Measurements from ENCODE around the gene GPATCH1. TPM values are rescaled to one million over a fixed set of nuclear protein-coding genes. Genes with fewer than 3 reads are reported as not detected.
"Not testable (repeated sequence)": the region's sequence is repeated elsewhere in the genome, so short reads cannot be mapped to it uniquely, and the experiment has no call there.

The GPATCH1 gene
- total and polyA plus RNA-seq, 2 of the 13 experiments (the other 11 are each of a cell fraction or from before 2014, with no cell fraction given), result 6.8 to 6.9 TPM

DNA sequence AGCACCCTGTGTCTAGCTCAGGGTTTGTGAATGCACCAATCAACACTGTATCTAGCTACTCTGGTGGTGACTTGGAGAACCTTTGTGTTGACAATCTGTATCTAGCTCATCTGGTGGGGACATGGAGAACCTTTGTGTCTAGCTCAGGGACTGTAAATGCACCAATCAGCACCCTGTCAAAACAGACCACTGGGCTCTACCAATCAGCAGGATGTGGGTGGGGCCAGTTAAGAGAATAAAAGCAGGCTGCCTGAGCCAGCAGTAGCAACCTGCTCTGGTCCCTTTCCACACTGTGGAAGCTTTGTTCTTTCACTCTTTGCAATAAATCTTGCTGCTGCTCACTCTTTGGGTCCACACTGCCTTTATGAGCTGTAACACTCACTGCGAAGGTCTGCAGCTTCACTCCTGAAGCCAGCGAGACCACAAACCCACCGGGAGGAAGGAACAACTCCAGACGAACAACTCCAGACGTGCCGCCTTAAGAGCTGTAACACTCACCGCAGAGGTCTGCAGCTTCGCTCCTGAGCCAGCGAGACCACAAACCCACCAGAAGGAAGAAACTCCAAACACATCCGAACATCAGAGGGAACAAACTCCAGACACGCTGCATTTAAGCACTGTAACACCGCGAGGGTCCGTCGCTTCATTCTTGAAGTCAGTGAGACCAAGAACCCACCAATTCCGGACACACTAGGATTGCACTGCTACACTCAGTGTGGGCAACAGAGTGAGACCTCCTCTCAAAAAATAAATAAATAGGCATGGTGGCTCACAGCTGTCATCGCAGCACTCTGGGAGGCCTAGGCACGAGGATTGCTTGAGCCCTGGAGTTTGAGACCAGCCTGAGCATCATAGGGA is 43.6 kb upstream of the GPATCH1 start:
- peak overlapping the region; percentile 100 for H3K27ac ChIP-seq (ENCODE audit: extremely low read length, insufficient read depth, low read length)
- TSS peak; percentile 99 for BruUV-seq (replicated peaks)
- H2AFZ ChIP-seq (ENCODE audit: low read length); in situ Hi-C loops (cut with HindIII; ENCODE audit: extremely low pct_ligation_motif_present, low pct_unique_long_range_greater_than_20kb); H3K9me3 ChIP-seq (ENCODE audit: low read length); ATAC-seq; FAIRE-seq; H3K27me3 ChIP-seq (ENCODE audit: control insufficient read depth in 1 of 2, insufficient read depth in 2 of 2, low read length in 2 of 2); H4K20me1 ChIP-seq (ENCODE audit: insufficient read depth, low read length); CTCF ChIA-PET (ENCODE audit: low intra/inter-chr PET ratio, low total read pairs); intact Hi-C loops (cut with micrococcal nuclease; ENCODE audit: unreplicated experiment): not testable (repeated sequence)
- H3K4me3 ChIP-seq (replicated peaks in 1 of 3; ENCODE audit: insufficient read depth in 1 of 3, low read depth in 2 of 3, low read length in 3 of 3), result peak overlapping the region in 1 of 3 experiments; percentile 23; a peak in 1 of 6 replicates
- H3K36me3 ChIP-seq (replicated peaks in 1 of 2; ENCODE audit: control insufficient read depth in 1 of 2, insufficient read depth in 2 of 2, low read length in 2 of 2), result peaks cover 4 to 15% of the 10 kb centered on the region in 2 experiments; a peak in 2 of 5 replicates
- POLR2A ChIA-PET, result interaction anchor here (0.7 to 6.2 kb wide), 14 partner anchors 11 to 66 kb away, joined by 3 to 53 read pairs (median 4); partner anchors contain the start of genes CEP89, GPATCH1 and RHPN2
- peak overlapping the region; percentile 29; the same call in 1 of the 2 replicates for H3K4me2 ChIP-seq (ENCODE audit: low read depth, low read length)
- H3K9ac ChIP-seq (ENCODE audit: insufficient read depth, low read depth, low read length), result peak overlapping the region; percentile 60
- peaks cover 55% of the 10 kb centered on the region for H3K4me1 ChIP-seq (ENCODE audit: insufficient read depth, low read length)
- peak; percentile 67 for DNase-seq (ENCODE audit: low spot score)
- H3K79me2 ChIP-seq (ENCODE audit: insufficient read depth, low read length), result peaks cover 62% of the 10 kb centered on the region
- 96% methylated on average over 15 of the region's 18 CpGs for WGBS (ENCODE audit: low lambda C conversion rate)
- TF ChIP-seq TAF1 (CRISPR knock-in tag; IDR thresholded peaks at IDR 0.05) (peak; percentile 41; the same call in 1 of the 2 replicates), FOXA3 (CRISPR knock-in tag; IDR thresholded peaks at IDR 0.05) (peak; percentile 35; the same call in 1 of the 2 replicates), SETDB1 (CRISPR knock-in tag; IDR thresholded peaks at IDR 0.05; ENCODE audit: borderline replicate concordance) (peak; percentile 55; the same call in 1 of the 2 replicates), THAP11 (CRISPR knock-in tag; IDR thresholded peaks at IDR 0.05) (0 out of 2 replicates have a peak, but pooled peaks have one; percentile 30), KLF16 (CRISPR knock-in tag; IDR thresholded peaks at IDR 0.05) (peak in 1 of 2 experiments; percentile 53; a peak in 1 of 4 replicates), POLR2AphosphoS5 (IDR thresholded peaks at IDR 0.05; ENCODE audit: low read depth, low read length) (peak; percentile 53; the same call in 1 of the 2 replicates), SALL2 (CRISPR knock-in tag; IDR thresholded peaks at IDR 0.05) (0 out of 2 replicates have a peak, but pooled peaks have one; percentile 18), TBX2 (CRISPR knock-in tag; IDR thresholded peaks at IDR 0.05; ENCODE audit: borderline replicate concordance) (0 out of 2 replicates have a peak, but pooled peaks have one; percentile 16), ZNF605 (CRISPR knock-in tag; IDR thresholded peaks at IDR 0.05) (peak; percentile 72; the same call in 1 of the 2 replicates)
- TF ChIP-seq, protein P1, sequence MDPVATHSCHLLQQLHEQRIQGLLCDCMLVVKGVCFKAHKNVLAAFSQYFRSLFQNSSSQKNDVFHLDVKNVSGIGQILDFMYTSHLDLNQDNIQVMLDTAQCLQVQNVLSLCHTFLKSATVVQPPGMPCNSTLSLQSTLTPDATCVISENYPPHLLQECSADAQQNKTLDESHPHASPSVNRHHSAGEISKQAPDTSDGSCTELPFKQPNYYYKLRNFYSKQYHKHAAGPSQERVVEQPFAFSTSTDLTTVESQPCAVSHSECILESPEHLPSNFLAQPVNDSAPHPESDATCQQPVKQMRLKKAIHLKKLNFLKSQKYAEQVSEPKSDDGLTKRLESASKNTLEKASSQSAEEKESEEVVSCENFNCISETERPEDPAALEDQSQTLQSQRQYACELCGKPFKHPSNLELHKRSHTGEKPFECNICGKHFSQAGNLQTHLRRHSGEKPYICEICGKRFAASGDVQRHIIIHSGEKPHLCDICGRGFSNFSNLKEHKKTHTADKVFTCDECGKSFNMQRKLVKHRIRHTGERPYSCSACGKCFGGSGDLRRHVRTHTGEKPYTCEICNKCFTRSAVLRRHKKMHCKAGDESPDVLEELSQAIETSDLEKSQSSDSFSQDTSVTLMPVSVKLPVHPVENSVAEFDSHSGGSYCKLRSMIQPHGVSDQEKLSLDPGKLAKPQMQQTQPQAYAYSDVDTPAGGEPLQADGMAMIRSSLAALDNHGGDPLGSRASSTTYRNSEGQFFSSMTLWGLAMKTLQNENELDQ (CRISPR knock-in tag; IDR thresholded peaks at IDR 0.05; ENCODE audit: borderline replicate concordance), result 0 out of 2 replicates have a peak, but pooled peaks have one; percentile 21
- TF ChIP-seq, protein P2, sequence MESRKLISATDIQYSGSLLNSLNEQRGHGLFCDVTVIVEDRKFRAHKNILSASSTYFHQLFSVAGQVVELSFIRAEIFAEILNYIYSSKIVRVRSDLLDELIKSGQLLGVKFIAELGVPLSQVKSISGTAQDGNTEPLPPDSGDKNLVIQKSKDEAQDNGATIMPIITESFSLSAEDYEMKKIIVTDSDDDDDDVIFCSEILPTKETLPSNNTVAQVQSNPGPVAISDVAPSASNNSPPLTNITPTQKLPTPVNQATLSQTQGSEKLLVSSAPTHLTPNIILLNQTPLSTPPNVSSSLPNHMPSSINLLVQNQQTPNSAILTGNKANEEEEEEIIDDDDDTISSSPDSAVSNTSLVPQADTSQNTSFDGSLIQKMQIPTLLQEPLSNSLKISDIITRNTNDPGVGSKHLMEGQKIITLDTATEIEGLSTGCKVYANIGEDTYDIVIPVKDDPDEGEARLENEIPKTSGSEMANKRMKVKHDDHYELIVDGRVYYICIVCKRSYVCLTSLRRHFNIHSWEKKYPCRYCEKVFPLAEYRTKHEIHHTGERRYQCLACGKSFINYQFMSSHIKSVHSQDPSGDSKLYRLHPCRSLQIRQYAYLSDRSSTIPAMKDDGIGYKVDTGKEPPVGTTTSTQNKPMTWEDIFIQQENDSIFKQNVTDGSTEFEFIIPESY (CRISPR knock-in tag; IDR thresholded peaks at IDR 0.05), result 0 out of 2 replicates have a peak, but pooled peaks have one; percentile 8
- TF ChIP-seq, protein P3, sequence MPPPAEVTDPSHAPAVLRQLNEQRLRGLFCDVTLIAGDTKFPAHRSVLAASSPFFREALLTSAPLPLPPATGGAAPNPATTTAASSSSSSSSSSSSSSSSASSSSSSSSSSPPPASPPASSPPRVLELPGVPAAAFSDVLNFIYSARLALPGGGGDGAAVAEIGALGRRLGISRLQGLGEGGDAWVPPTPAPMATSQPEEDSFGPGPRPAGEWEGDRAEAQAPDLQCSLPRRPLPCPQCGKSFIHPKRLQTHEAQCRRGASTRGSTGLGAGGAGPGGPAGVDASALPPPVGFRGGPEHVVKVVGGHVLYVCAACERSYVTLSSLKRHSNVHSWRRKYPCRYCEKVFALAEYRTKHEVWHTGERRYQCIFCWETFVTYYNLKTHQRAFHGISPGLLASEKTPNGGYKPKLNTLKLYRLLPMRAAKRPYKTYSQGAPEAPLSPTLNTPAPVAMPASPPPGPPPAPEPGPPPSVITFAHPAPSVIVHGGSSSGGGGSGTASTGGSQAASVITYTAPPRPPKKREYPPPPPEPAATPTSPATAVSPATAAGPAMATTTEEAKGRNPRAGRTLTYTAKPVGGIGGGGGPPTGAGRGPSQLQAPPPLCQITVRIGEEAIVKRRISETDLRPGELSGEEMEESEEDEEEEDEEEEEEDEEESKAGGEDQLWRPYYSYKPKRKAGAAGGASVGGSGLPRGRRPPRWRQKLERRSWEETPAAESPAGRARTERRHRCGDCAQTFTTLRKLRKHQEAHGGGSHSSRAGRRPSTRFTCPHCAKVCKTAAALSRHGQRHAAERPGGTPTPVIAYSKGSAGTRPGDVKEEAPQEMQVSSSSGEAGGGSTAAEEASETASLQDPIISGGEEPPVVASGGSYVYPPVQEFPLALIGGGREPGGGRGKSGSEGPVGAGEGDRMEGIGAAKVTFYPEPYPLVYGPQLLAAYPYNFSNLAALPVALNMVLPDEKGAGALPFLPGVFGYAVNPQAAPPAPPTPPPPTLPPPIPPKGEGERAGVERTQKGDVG (CRISPR knock-in tag; IDR thresholded peaks at IDR 0.05; ENCODE audit: borderline replicate concordance), result peak; percentile 60; the same call in 1 of the 2 replicates
